Stimulated activated CD8-positive, alpha-beta memory T cell treated with anti-CD3 and anti-CD28 coated beads, Interleukin-12 subunit alpha, Interleukin-12 subunit beta, amount 100 ng/mL, for 24 hours (primary cell): ENCODE data around the gene ZNF41.
"Not testable (repeated sequence)": the region's sequence is repeated elsewhere in the genome, so short reads cannot be mapped to it uniquely, and the experiment has no call there.

Experiments
- DNase-seq: peaks from one replicate; pipeline ENCODE4 v3.0.0-alpha.2; 2020; ENCODE audit errors: extremely low read depth

Gene ZNF41

DNA sequence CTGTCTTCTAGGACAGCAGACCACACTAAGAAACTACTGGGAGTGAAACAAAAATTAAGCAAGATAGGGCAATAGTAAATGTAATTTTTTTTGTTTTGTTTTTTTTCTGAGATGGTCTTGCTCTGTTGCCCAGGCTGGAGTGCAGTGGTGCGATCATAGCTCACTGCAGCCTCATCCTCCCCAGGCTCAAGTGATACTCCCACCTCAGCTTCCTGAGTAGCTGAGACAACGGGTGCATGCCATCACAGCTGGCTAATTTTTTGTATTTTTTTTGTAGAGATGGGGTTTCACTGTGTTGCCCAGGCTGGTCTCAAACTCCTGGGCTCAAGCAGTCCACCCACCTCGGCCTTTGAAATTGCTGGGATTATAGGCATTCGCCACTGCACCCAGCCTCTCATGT, 9.1 kb upstream of the ZNF41 start:
- not testable (repeated sequence) for DNase-seq

DNA sequence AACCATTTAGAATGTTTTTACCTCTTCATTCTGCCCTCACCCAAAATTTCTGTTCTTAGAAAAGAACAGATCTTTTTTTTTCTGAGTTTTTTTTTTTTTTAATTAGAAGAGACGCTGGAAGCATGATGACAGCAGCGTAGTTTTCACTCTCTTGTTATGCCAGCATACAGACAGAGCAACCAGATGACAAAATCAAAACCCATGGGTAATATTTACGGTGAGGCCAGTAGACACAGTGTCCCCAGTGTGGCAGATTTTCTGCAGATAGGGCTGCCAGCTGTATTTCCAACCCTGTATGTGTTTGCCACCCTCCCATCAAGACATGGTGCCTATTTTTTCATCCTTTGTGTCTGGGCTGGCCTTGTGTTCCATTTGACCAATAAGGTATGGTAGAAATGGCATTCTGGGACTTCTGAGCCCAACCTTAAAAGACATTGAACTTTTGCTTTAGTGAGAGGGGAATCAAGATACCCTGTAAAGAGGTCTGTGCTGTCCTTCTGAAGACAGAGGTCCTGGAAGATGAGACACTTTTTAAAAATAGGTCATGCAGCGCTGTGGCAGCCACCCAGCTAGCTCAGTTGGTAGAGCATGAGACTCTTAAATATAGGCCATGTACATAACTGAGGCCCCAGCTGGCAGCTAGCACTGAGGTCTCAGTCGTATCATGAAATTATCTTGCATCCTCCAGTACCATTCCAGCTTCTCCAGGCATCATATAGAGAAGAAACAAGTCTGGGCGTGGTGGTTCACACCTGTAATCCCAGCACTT, 6.7 kb upstream of the ZNF41 start:
- no peak for DNase-seq

DNA sequence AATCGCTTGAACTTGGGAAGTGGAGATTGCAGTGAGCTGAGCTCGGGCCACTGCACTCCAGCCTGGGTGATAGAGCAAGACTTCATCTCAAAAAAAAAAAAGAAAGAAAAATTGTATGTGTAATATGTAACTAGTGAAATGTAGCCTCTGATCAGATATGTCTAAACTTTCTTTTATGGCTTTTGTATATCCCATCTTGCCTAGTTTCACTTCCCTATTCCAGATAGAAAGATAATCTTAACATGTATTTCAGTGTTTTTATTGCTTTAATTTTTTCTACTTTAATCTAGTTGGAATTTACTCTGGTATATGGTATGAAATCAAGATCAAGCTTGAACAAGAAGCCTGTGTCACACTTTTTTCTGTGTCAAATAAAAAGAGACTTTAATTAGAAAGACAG, 1.9 kb upstream of the ZNF41 start:
- no peak for DNase-seq

DNA sequence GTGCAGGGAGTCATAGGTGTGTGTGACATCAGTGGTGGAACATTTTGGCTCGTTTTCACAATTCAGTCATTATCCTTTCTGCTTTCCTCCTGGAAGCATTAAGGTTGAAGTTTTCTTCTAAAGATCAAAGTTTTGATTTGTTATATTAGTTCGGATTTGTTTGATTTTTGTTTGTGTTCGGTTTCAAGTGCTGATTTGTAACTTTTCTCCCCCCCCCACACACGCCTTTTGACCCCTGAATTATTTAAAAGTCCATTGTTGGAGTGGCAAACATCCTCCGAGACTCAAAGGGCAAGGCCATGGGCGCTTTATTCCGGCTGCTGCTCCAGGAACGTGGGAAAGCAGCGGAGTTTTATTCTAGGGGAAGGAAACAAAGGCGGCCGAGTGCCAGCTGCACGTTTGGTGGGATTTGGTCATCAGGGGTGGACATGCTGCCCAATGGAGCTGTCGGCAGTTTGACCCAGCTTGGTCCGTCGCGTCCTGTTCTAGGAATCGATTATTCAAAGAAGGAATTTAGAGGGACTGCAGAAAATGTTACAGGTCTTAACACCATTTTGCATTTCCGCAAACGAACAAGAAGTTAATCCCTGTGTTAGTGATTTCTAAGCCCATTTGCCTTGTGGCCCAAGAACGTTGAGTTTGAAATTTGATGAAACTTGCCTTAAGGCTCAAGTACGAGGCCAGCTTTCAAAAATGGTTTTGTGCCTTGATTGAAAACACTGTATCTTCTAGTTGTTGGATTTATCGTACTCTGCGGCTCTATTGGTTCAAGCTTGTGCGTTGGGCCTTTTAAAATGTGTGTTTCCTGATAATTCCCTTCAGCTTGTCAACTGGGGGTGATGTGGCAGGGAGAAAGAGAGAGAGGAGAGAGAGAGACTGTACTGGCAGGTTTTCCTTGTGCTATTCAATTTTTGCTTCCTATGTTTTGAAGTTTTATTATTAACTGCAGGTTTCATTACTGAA, 565 bp upstream of the ZNF41 start:
- no peak for DNase-seq

DNA sequence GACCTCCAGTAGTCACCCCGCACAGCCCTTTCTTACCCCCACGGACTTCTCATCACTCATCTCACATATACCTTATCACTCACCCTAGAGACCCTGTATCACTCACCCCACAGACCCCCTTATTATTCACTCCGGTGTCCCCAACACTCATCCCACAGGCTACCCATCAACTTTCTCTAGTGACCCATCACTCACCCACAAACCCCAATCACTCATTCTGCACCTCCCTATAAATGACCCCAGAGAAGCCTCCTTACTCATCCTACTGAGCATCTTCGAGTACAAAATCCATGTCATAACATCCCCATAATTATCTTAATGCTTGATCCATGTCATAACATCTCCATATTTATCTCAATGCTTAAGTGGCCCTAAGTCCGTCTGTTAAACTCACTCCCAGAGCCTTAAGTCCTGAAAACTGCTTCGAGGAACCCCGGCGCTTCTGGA, 934 bp downstream of the ZNF41 start:
- no peak for DNase-seq

DNA sequence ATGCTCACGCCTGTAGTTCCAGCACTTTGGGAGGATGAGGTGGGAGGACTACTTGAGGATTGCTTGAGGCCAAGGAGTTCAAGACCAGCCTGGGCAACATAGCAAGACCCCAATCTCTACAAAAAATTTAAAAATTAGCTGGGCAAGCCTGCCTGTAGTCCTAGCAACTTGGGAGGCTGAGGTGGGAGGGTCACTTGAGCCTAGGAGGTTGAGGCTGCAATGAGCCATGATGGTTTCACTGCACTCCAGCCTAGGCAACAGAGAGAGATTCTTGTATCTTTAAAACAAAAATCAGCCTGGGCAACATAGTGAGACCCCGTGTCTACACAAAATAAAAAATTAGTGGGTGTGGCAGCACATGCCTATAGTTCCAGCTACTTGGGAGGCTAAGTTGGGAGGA, 1.9 kb downstream of the ZNF41 start:
- no peak for DNase-seq

DNA sequence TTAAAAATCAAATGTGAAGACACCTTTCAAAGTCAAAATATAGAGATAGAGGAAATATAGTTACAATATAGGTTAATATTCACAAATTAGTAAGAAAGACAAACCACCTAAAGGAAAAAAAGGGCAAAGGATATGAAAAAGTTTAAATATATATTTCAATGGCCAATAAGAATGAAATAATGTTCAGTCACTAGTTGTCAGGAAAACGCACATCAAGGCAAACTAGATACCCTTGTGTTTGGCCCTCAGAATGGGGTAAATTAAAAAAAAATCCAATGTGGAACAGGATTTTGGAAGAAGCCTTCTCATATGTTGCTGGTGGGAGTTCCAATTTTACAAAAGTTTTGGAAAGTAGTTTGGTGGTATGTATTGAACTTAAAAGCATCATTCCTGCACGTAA, 2.4 kb downstream of the ZNF41 start:
- DNase-seq = no peak

DNA sequence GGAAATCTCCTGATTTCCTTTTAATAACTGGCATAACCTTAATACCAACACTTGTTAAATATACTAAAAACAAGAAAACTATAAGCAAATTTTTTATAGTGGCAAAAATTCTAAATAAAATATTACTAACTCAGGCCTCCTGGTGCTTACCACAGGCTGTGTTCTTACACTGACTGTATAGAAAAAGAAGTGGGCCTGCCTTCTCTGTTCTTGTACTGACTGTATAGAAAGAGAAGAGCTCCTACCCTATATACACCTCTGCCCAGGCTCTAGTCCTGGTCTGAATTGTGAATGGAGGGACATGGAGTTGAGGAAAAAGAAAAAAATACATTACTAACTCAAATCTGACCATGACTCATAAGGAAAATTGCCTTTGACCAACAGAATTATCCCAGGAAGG, 7.5 kb downstream of the ZNF41 start:
- DNase-seq = no peak

DNA sequence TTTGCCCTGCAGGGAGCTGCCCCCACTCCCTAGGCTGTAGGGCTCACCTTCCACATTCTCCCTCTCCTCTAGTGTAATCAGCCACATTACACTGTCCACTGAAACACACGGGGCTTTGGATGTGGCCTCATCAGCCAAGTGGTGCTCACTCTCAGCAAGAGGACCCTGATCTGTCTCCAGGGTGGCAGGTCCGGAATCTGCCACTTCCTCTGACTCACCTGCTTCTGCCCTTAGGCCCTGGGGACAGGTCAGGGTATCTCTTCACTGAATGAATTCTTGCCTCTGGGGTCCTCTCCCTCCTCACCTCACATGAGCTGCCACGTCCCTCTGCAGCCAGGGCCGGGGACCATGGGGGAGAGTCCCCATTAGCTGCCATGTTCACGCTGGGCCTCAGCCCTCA, 15.9 kb downstream of the ZNF41 start:
- DNase-seq = no peak

DNA sequence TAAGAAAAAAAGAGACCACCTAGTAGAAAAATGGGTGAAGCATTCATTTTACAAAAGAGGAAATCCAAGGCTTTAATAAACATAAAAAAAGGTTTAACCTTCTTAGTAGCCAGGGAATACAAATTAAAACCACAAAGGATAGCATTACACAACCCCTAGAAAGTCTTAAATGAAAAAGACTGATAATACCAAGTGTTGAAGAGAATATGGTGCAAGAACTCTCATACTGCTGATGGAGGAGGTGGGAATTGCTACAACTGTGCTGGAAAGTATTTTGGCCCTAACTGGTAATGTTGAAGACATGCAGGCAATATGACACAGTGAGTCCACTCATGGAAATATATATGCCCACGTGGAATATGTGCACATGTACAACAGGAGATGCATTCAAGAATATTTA, 22.5 kb downstream of the ZNF41 start:
- no peak for DNase-seq

DNA sequence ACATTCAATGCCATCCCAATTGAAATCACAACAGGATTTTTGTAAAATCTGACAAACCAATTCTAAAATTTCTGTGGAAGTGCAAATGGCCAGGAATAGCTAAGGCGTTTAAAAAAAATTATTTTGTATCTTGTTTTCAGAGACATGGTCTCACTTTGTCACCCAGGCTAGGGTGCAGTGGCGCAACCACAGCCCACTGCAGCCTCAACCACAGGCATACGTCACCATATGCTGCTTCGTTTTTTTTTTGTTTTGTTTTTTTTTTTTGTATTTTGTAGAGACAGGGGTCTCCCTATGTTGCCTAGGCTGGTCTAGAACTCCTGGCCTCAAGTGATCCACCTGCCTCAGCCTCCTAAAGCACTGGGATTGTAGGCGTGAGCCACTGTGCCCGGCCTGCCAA, 24.5 kb downstream of the ZNF41 start:
- no peak for DNase-seq

DNA sequence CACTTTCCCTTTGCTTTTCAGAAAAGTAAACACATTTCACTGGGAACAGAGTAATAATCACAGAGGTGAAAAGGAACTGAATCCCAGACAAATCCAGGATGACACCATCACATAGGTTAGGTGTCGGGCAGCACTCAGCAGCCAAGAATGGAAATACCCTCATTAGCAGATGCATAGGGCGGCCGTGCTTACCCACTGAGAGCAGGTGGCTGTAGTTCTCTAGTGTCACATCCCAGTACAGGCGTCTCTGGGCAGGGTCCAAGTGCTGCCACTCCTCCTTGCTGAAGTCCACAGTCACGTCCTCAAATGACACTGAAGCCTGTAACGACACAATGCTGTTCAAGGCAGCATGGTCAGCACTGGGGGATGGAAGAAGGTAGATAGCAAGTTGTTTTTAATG, 26.9 kb downstream of the ZNF41 start:
- DNase-seq = no peak

DNA sequence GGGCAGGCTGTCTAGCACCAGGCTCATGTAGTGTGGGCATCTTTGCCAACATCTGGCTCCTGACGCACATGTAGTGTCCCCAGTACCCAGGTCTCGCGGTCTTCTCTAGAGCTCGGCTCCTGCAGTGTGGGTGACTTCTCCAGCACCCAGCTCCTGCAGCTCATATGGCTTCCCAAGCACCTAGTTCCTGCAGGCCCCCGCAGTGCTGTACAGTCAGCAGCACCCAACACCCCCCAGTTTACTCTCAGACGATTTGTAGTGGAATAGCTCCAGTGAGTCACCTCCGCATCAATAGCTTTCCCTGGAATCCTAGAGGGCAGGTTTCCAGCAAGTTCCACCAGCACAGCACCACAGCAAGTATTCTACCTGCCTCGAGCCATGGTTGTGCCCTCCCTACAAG, 30.9 kb downstream of the ZNF41 start:
- DNase-seq = no peak

DNA sequence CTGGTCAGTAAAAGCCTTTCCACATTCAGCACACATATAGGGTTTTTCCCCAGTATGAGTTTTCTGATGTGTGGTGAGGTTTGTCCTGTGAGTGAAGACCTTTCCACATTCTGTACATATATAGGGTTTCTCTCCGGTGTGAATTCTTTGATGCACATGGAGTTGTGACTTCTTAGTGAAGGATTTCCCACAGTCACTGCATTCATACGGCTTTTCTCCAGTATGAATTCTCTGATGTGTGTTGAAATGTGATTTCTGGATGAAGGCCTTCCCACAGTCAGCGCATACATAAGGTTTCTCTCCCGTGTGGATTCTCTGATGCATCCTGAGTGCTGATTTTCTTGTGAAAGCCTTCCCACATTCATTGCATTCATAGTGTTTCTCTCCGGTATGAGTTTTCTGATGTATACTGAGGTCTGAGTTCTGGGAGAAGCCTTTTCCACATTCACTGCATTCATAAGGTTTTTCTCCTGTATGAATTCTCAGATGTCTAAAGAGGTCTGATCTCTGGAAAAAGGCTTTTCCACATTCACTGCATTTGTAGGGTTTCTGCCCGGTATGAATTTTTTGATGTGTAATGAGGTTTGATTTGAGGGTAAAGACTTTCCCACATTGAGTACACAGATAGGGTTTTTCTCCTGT, 34.7 kb downstream of the ZNF41 start:
- DNase-seq = no peak

DNA sequence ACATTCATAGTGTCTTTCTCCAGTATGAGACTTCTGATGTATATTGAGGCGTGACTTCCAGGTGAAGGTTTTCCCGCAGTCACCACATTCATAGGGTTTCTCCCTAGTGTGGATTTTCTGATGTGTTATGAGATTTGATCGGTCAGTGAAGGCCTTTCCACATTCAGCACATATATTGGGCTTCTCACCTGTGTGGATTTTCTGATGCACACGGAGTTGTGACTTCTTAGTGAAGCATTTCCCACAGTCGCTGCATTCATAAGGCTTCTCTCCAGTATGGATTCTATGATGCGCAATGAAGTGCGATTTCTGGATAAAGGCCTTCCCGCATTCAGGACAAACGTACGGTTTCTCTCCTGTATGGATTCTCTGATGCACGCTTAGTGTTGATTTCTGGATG, 35.4 kb downstream of the ZNF41 start:
- no peak for DNase-seq

DNA sequence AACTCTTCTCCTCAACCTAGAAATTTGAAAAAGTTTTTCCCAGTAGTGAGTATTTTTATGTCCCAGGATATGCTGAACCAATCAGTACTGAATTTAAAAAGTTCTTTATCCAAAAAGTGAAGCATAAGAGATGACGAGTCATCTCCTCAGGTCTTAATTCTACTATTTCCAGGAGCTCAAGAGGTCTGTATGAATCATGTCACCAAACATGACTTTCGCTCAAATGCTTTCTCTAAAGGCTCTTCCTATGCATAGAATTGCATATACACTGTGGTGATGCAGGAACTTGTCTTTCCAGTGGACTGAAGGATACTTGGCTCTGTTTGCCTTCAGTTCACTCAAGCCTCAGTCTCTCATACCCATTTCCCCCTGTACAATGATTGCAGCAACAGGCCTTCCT, 36.1 kb downstream of the ZNF41 start:
- DNase-seq = no peak

DNA sequence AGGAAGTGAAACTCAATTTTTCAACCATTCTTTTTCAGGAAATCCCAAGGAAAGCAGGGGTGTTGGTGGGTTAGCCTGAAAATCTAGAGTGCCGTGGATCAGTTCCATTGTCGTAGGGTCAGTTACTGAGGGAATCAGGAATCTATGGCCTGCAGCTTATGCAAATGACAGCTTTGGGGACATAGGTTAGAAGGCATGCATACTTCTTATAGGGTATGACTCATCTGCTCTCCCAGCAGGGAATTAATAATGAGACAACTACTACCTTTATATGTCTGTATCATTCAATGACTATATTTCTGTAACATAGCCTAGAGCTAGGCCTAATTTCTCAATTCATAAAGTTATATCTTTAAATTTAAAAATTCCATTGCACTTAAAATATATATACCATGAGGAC, 36.6 kb downstream of the ZNF41 start:
- DNase-seq = no peak

DNA sequence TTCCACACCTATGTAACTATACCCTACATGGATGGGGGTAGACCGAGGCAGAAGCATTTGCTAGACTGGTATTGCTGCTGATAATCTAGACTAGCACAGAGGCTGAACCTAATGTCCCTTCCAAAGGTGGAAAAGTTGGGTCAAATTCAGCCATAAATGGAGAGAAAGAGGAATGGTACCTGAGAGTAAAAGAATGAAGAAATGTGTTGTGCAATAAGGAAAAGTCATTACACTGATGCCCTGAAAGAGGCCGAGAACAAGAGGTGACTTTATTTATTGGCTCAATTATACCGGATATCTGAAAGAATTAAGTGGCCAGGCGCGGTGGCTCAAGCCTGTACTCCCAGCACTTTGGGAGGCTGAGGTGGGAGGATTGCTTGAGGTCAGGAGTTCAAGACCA, 52.1 kb downstream of the ZNF41 start:
- no peak for DNase-seq

DNA sequence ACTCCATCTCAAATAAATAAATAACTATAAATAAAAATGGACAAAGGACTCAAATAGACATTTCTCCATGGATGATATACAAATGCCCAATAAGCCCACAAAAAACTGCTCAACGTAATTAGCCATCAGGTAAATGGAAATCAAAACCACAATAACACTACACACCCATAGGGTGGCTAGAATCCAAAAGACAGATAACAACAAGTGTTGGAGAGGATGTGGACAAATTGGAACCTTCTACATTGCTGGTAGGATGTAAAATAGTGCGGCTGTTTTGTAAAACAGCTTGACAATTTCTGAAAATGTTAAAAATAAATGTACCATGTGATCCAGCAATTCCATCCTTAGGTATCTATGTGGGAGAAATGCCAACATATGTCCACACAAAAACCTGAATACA, 60.6 kb downstream of the ZNF41 start:
- no peak for DNase-seq

DNA sequence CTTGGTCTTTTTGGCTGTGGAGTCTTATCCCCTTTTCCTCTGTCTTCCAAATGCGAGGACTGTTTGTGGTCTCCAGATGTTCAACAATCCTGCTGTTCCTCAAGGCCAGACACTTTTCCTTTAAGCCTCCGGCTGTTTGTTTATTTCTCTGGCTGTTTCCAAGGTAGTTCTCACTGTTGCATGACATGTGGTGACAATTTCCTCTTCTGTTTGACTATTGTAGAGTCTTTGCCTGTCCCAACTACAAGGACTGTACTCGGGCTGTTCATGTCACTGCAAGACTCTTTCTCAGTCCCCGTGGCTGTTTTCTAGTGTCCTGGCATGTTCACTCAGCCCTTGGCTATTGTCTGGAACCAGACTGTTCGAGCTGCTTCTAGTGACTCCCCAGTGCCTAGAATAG, 62.1 kb downstream of the ZNF41 start:
- DNase-seq = no peak

DNA sequence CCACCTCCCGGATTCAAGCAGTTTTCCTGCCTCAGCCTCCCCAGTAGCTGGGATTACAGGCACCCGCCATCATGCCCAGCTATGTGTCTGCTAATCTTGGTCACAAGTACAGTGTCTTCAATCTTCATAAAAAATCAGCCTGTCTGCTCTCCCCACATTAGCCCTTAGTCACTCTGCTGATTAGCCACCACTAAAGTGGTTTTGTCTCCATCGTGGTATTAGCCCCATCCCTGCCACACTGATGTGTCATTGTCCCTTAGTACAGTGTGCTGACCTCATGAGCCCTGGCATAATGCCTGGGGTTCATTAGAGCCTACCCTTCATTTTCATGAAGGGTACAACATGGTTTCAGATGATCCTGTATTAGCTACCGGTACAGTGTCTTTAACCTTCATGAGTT, 62.8 kb downstream of the ZNF41 start:
- DNase-seq = no peak

DNA sequence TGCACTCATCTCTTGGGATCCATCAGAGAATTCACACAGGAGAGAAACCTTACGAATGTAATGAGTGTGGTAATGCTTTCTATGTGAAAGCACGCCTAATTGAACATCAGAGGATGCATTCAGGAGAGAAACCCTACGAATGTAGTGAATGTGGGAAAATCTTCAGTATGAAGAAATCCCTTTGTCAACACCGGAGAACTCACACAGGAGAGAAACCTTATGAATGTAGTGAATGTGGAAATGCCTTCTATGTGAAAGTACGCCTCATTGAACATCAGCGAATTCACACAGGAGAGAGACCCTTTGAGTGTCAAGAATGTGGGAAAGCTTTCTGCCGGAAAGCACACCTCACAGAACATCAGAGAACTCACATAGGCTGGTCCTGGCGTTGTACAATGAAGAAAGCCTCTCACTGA, 69.8 kb downstream of the ZNF41 start:
- no peak for DNase-seq
